ENCODE results near the gene DISC1.

- TF ChIP-seq NFIC (IDR thresholded peaks at IDR 0.05) = no peak
- no peak for TF ChIP-seq EP300 (IDR thresholded peaks at IDR 0.05; ENCODE audit: borderline replicate concordance)
- no peak for TF ChIP-seq TAF1 (IDR thresholded peaks at IDR 0.05; ENCODE audit: low read depth)
- TF ChIP-seq CREB1 (IDR thresholded peaks at IDR 0.05; ENCODE audit: low read depth) = no peak
- TF ChIP-seq USF1 (IDR thresholded peaks at IDR 0.05) = no peak
- TF ChIP-seq RAD21 (IDR thresholded peaks at IDR 0.05; ENCODE audit: low read depth) = no peak
- TF ChIP-seq TCF12 (IDR thresholded peaks at IDR 0.05; ENCODE audit: low read depth) = no peak
- TF ChIP-seq YY1 (IDR thresholded peaks at IDR 0.05; ENCODE audit: low read depth) = no peak
- no peak for TF ChIP-seq REST (IDR thresholded peaks at IDR 0.05; ENCODE audit: low read depth)
- TF ChIP-seq MAX (IDR thresholded peaks at IDR 0.05) = no peak
These were observed 291.8 kb downstream of the DISC1 start for GRCh38 chr1:231918239-231919015.

Measured in Ishikawa (cell line).